ENCODE measurements around the gene PPP1R12C.

- TF ChIP-seq, protein P1, sequence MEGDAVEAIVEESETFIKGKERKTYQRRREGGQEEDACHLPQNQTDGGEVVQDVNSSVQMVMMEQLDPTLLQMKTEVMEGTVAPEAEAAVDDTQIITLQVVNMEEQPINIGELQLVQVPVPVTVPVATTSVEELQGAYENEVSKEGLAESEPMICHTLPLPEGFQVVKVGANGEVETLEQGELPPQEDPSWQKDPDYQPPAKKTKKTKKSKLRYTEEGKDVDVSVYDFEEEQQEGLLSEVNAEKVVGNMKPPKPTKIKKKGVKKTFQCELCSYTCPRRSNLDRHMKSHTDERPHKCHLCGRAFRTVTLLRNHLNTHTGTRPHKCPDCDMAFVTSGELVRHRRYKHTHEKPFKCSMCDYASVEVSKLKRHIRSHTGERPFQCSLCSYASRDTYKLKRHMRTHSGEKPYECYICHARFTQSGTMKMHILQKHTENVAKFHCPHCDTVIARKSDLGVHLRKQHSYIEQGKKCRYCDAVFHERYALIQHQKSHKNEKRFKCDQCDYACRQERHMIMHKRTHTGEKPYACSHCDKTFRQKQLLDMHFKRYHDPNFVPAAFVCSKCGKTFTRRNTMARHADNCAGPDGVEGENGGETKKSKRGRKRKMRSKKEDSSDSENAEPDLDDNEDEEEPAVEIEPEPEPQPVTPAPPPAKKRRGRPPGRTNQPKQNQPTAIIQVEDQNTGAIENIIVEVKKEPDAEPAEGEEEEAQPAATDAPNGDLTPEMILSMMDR (IDR thresholded peaks at IDR 0.05 in 4 of 5, conservative IDR thresholded peaks at IDR 0.05 in 1 of 5) = no peak
- no peak for TF ChIP-seq POLR2A (IDR thresholded peaks at IDR 0.05)
Measured at GRCh38 chr19:55088021-55088451, 29.4 kb downstream of the PPP1R12C start.

All from gastrocnemius medialis (tissue), 4 donors.